ENCODE measurements around the gene TNFAIP2.

The TNFAIP2 gene

GRCh38 chr14:103078420-103078749 is 44.9 kb upstream of the TNFAIP2 start:
- Histone ChIP-seq H3K4me2 (ENCODE audit: low read length) (no peak overlapping the region), H3K27ac (ENCODE audit: low read depth, low read length, poor library complexity, severe bottlenecking) (no peak overlapping the region), H3F3A (ENCODE audit: insufficient read depth, low read length) (no peaks in the 10 kb centered on the region), H2AFZ (ENCODE audit: low read length) (no peak overlapping the region), H3K27me3 (ENCODE audit: insufficient read depth, low read length) (no peaks in the 10 kb centered on the region), H3K9me2 (ENCODE audit: low read depth, low read length) (no peaks in the 10 kb centered on the region), H3K9me3 (ENCODE audit: low read length) (no peaks in the 10 kb centered on the region), H3K36me3 (ENCODE audit: insufficient read depth, low read length) (no peaks in the 10 kb centered on the region), H3K9ac (ENCODE audit: low read length) (no peak overlapping the region), H4K20me1 (ENCODE audit: insufficient read depth, low read length) (no peaks in the 10 kb centered on the region), H3K4me1 (ENCODE audit: insufficient read depth, low read length, severe bottlenecking) (peaks cover 16% of the 10 kb centered on the region), H3K79me2 (ENCODE audit: insufficient read depth, low read length) (no peaks in the 10 kb centered on the region), H3K4me3 (ENCODE audit: low read depth, low read length, poor library complexity, severe bottlenecking) (no peak overlapping the region)
- TF ChIP-seq CTCF (IDR thresholded peaks at IDR 0.05; ENCODE audit: low read length): peak; percentile 85
- TF ChIP-seq EZH2 (IDR thresholded peaks at IDR 0.05; ENCODE audit: borderline replicate concordance, low read length): no peak

GRCh38 chr14:103078860-103079587 is 44.2 kb upstream of the TNFAIP2 start:
- Histone ChIP-seq H3K27ac (ENCODE audit: low read depth, low read length, poor library complexity, severe bottlenecking) (no peak overlapping the region), H3K9ac (ENCODE audit: low read length) (no peak overlapping the region), H3F3A (ENCODE audit: insufficient read depth, low read length) (no peaks in the 10 kb centered on the region), H3K4me2 (ENCODE audit: low read length) (no peak overlapping the region), H3K4me1 (ENCODE audit: insufficient read depth, low read length, severe bottlenecking) (peaks cover 14% of the 10 kb centered on the region), H3K4me3 (ENCODE audit: low read depth, low read length, poor library complexity, severe bottlenecking) (no peak overlapping the region), H3K9me3 (ENCODE audit: low read length) (no peaks in the 10 kb centered on the region), H4K20me1 (ENCODE audit: insufficient read depth, low read length) (no peaks in the 10 kb centered on the region), H3K27me3 (ENCODE audit: insufficient read depth, low read length) (no peaks in the 10 kb centered on the region), H3K9me2 (ENCODE audit: low read depth, low read length) (no peaks in the 10 kb centered on the region), H3K79me2 (ENCODE audit: insufficient read depth, low read length) (no peaks in the 10 kb centered on the region), H2AFZ (ENCODE audit: low read length) (no peak overlapping the region), H3K36me3 (ENCODE audit: insufficient read depth, low read length) (no peaks in the 10 kb centered on the region)
- TF ChIP-seq EZH2 (IDR thresholded peaks at IDR 0.05; ENCODE audit: borderline replicate concordance, low read length) (no peak), CTCF (IDR thresholded peaks at IDR 0.05; ENCODE audit: low read length) (no peak)

GRCh38 chr14:103081951-103082350 is 41.3 kb upstream of the TNFAIP2 start:
- Histone ChIP-seq H3K9ac (ENCODE audit: low read length) (no peak overlapping the region), H3F3A (ENCODE audit: insufficient read depth, low read length) (no peaks in the 10 kb centered on the region), H3K4me2 (ENCODE audit: low read length) (no peak overlapping the region), H3K79me2 (ENCODE audit: insufficient read depth, low read length) (no peaks in the 10 kb centered on the region), H3K36me3 (ENCODE audit: insufficient read depth, low read length) (no peaks in the 10 kb centered on the region), H3K4me3 (ENCODE audit: low read depth, low read length, poor library complexity, severe bottlenecking) (no peak overlapping the region), H3K4me1 (ENCODE audit: insufficient read depth, low read length, severe bottlenecking) (no peaks in the 10 kb centered on the region), H3K9me3 (ENCODE audit: low read length) (no peaks in the 10 kb centered on the region), H3K27ac (ENCODE audit: low read depth, low read length, poor library complexity, severe bottlenecking) (no peak overlapping the region), H2AFZ (ENCODE audit: low read length) (no peak overlapping the region), H4K20me1 (ENCODE audit: insufficient read depth, low read length) (no peaks in the 10 kb centered on the region), H3K9me2 (ENCODE audit: low read depth, low read length) (no peaks in the 10 kb centered on the region), H3K27me3 (ENCODE audit: insufficient read depth, low read length) (no peaks in the 10 kb centered on the region)
- no peak for TF ChIP-seq CTCF (IDR thresholded peaks at IDR 0.05; ENCODE audit: low read length)
- TF ChIP-seq EZH2 (IDR thresholded peaks at IDR 0.05; ENCODE audit: borderline replicate concordance, low read length): no peak

Data from OCI-LY1 (cell line).